Measurements from ENCODE around the gene PRR13. TPM values are rescaled to one million over a fixed set of nuclear protein-coding genes. Genes with fewer than 3 reads are reported as not detected.

PRR13 gene
- total and polyA plus RNA-seq, 2 of the 8 experiments (the other 6 are each of a cell fraction or from before 2014, with no cell fraction given), result 82.9 to 185 TPM

DNA sequence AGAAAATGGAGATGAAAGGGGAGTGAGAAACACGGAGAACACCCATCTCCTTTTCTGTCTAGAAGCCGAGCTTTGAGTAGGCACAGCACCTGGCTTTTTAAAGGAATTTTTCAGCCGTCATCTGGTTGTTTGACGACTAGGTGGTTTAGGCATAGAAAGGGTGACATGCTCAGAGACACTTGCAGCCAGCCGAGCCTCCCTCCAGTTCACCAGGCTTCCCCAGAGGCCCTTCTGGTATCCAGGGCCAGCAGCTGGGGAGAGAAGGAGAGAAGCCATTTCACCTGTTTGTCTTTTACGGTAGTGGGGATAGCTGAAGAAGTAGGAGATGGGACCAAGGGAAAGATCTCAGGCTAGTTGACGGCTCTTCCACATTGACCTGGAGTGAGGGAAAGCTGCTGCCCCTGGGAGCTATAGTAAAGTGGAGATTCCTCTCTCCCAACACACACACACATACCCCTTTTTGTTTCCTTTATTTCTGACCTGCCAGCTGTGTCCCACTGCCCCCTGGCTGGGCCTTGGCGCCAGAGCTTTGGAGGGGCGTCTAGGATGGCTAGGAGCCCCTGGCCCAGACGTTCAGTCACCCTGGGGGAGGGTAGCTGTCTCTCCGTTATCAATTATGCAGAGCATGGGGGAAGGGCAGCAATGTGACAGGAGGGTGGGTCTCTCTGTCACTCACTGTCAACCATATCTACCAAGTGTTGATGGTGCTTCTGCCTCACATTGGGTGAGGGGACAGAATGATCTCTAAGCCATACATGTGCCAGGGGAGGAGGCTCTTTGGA lies 52.3 kb downstream of the PRR13 start:
- Histone ChIP-seq H3K79me2 (ENCODE audit: control insufficient read depth in 1 of 2, insufficient read depth in 2 of 2, low read length in 2 of 2) (peaks cover 0 to 18% of the 10 kb centered on the region in 2 experiments; a peak in 2 of 4 replicates), H3K9me3 (ENCODE audit: insufficient read depth in 2 of 2, low read depth in 1 of 2, low read length in 1 of 2) (no peaks in the 10 kb centered on the region), H3K4me2 (ENCODE audit: insufficient read depth in 1 of 2, low read depth in 2 of 2, low read length in 2 of 2) (peak overlapping the region; percentile 87 to 95), H2BK5ac (ENCODE audit: low read depth, low read length) (peak overlapping the region; percentile 22; the same call in 1 of the 2 replicates), H3K23me2 (ENCODE audit: low read depth, low read length) (peaks cover 16% of the 10 kb centered on the region), H3K36me3 (ENCODE audit: control insufficient read depth in 2 of 4, insufficient read depth in 4 of 4, low read length in 3 of 4) (no peaks in the 10 kb centered on the region), H3K4me1 (replicated peaks in 1 of 4; ENCODE audit: control insufficient read depth in 3 of 4, insufficient read depth in 4 of 4, low read length in 3 of 4) (peaks cover 15 to 44% (median 18%) of the 10 kb centered on the region in 4 experiments), H3K14ac (ENCODE audit: insufficient read length) (no peak overlapping the region), H4K20me1 (replicated peaks in 1 of 2; ENCODE audit: control insufficient read depth in 1 of 2, insufficient read depth in 2 of 2, low read length in 2 of 2) (peaks cover 0 to 3% of the 10 kb centered on the region in 2 experiments), H2AK5ac (ENCODE audit: low read depth, low read length) (peak overlapping the region; percentile 47; the same call in 1 of the 2 replicates), H3K9ac (replicated peaks in 1 of 4; ENCODE audit: extremely low read depth in 1 of 4, low read depth in 3 of 4, low read length in 3 of 4) (peak overlapping the region in 2 of 4 experiments; percentile 57 to 58; a peak in 4 of 7 replicates), H3K18ac (ENCODE audit: extremely low read depth, low read length) (peak overlapping the region; percentile 97), H2BK15ac (ENCODE audit: low read length) (peak overlapping the region; percentile 98), H2BK12ac (ENCODE audit: low read depth, low read length) (0 out of 2 replicates have a peak overlapping the region, but pooled peaks have one; percentile 39), H3K27ac (ENCODE audit: low read depth, low read length) (peak overlapping the region; percentile 55; the same call in 1 of the 2 replicates), H3K27me3 (replicated peaks in 1 of 4; ENCODE audit: control insufficient read depth in 3 of 4, extremely low read depth in 1 of 4, insufficient read depth in 3 of 4, low read length in 3 of 4) (no peaks in the 10 kb centered on the region), H4K5ac (ENCODE audit: insufficient read length, low read depth, low read length) (no peak overlapping the region), H2BK20ac (ENCODE audit: low read length) (peak overlapping the region; percentile 13; the same call in 1 of the 2 replicates), H2BK120ac (replicated peaks; ENCODE audit: low read depth, low read length) (no peak overlapping the region), H3K56ac (replicated peaks; ENCODE audit: insufficient read length, low read depth, low read length) (no peak overlapping the region), H3K79me1 (ENCODE audit: low read depth, low read length) (peaks cover 7% of the 10 kb centered on the region), H2AFZ (ENCODE audit: low read length) (peak overlapping the region; percentile 21; the same call in 1 of the 2 replicates), H3K4me3 (ENCODE audit: extremely low read depth in 1 of 4, insufficient read depth in 2 of 4, low read depth in 3 of 4, low read length in 4 of 4) (peak overlapping the region; percentile 54 to 65 (median 57); a peak in 7 of 8 replicates), H4K91ac (replicated peaks; ENCODE audit: insufficient read length, low read length) (peak overlapping the region; percentile 15), H3K23ac (ENCODE audit: insufficient read length) (no peak overlapping the region), H4K8ac (ENCODE audit: extremely low read depth, insufficient read depth, low read length) (no peak overlapping the region), H3K4ac (replicated peaks; ENCODE audit: insufficient read length, low read depth, low read length) (no peak overlapping the region)
- CTCF ChIA-PET (ENCODE audit: partially characterized antibody), result interaction anchor here (0.9 to 4.7 kb wide), 13 partner anchors 9 to 166 kb away, joined by 3 to 25 read pairs (median 4); partner anchors contain the start of gene NPFF
- FAIRE-seq (no peak), DNase-seq (ENCODE audit: low read depth in 1 of 2, low spot score in 2 of 2) (no peak)
- WGBS, 2 experiments (ENCODE audit: extremely low coverage in 1 of 2, insufficient coverage in 1 of 2, insufficient read length in 1 of 2, insufficient replicate concordance in 2 of 2, low coverage in 1 of 2, low lambda C conversion rate in 2 of 2, missing lambda C conversion rate in 1 of 2), result 50% methylated on average over 11 of the region's 11 CpGs; no CpG with 5 or more reads in 1 of the 2 experiments
- POLR2A ChIA-PET (ENCODE audit: partially characterized antibody), result interaction anchor here (0.6 to 67.0 kb wide), 7 partner anchors 0 to 241 kb away, joined by 3 to 3397 read pairs (median 4); partner anchors contain the start of genes AAAS, MAP3K12, NPFF and PCBP2
- TF ChIP-seq NRF1 (IDR thresholded peaks at IDR 0.05; ENCODE audit: low read depth, low read length), result no peak
- no peak for TF ChIP-seq RXRA (IDR thresholded peaks at IDR 0.05; ENCODE audit: insufficient read depth, low read depth, low read length)
- TF ChIP-seq POLR2A (IDR thresholded peaks at IDR 0.05; ENCODE audit: control extremely low read depth in 1 of 2, low read depth in 2 of 2, low read length in 2 of 2), result 0 out of 3 replicates have a peak, but pooled peaks of 1 of the 2 experiments have one; percentile 17
- no peak for TF ChIP-seq TAF1 (IDR thresholded peaks at IDR 0.05; ENCODE audit: low read depth, low read length)
- TF ChIP-seq SUZ12 (IDR thresholded peaks at IDR 0.05; ENCODE audit: low read length), result no peak
- TF ChIP-seq, protein P1, sequence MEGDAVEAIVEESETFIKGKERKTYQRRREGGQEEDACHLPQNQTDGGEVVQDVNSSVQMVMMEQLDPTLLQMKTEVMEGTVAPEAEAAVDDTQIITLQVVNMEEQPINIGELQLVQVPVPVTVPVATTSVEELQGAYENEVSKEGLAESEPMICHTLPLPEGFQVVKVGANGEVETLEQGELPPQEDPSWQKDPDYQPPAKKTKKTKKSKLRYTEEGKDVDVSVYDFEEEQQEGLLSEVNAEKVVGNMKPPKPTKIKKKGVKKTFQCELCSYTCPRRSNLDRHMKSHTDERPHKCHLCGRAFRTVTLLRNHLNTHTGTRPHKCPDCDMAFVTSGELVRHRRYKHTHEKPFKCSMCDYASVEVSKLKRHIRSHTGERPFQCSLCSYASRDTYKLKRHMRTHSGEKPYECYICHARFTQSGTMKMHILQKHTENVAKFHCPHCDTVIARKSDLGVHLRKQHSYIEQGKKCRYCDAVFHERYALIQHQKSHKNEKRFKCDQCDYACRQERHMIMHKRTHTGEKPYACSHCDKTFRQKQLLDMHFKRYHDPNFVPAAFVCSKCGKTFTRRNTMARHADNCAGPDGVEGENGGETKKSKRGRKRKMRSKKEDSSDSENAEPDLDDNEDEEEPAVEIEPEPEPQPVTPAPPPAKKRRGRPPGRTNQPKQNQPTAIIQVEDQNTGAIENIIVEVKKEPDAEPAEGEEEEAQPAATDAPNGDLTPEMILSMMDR (IDR thresholded peaks at IDR 0.05; ENCODE audit: control extremely low read depth in 1 of 3, insufficient read depth in 1 of 3, low read depth in 1 of 3, low read length in 3 of 3), result peak in 2 of 3 experiments; percentile 1 to 12; a peak in 1 of 4 replicates
- no peak for TF ChIP-seq EGR1 (IDR thresholded peaks at IDR 0.05; ENCODE audit: borderline replicate concordance, low read depth, low read length)
- no peak for TF ChIP-seq CTBP2 (IDR thresholded peaks at IDR 0.05; ENCODE audit: borderline replicate concordance, insufficient read depth, insufficient read length, low read length)
